ENCODE data around the gene EP300.

The EP300 gene

DNA sequence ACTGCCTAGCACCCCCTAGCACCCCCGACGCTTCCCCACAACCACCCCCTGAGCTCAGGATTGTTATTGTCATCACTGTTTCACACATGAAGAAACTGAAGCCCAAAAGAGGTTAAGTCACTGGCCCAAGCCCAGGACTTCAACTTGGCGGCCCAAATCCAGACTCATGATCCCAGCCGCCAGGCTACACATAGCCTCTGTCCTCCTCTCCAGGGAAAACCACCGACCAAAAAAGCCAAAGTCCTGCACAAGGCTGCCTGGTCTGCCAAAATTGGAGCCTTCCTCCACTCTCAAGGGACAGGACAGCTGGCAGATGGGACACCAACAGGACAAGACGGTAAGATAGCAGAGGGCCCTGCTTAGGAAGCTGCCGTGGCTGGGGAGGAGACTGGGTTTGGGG, 123.5 kb downstream of the EP300 start:
- DNase-seq, result no peak

DNA sequence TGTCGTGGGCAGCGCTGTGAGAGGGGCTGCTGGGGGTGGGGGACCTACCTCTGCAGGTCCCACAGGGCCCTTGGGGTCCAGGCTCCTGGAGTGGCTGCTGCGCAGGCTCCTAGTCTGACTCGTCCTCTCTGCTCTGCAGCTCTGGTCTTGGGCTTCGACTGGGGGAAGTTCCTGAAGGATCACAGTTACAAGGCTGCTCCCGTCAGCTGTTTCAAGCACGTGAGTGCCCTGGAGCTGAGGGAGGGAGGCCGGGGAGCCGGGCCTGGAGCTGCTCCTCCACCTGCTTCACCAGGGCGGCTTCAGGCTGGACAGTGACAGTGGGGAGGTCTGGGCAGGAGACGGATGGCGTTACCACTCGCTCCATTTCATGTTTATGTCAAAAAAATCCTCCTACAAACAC, 124.6 kb downstream of the EP300 start:
- no peak for DNase-seq

- DNase-seq, result peak; percentile 81
Observed at GRCh38 chr22:41217553-41218157, 125.3 kb downstream of the EP300 start.

GRCh38 chr22:41222846-41223507, 130.6 kb downstream of the EP300 start:
- no peak for DNase-seq

DNA sequence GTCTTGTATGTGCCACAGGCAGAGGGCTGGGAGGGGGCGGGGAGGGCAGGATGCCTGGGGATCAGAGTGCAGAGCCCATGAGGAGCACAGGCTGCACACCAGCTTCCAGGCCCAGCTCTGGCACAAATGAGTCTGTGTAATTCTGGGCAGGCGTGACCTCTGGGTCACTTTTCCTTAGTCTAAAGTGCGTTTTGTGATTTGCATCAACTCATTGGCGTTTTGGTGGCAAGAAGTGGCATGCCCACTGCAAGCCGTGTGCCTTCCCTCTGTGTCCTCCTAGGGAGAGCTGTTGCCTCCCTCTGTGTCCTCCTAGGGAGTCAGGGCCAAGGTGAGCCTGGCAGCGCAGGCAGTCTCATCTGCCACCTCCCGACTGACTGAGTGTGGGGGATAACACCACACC, 131.1 kb downstream of the EP300 start:
- no peak for DNase-seq

GRCh38 chr22:41226723-41227655, 134.6 kb downstream of the EP300 start:
- DNase-seq, result no peak

DNA sequence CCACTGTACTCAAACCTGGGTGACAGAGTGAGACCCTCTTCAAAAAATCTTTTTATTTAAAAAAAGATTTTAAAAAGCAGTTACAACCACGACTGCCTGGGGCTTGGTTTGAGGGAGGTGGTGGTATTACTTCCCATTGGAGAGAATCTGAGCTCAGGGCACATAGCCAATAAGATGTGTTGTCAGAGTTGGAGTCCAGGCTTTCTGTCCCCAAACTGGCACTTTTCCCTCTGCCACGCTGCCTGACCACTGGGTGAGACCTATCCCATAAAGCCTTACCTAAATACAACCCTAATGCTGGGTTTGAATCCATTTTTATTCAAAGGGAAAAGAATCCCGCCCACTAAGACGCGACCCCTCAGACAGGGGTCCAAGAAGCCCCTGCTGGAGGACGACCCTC, 136.8 kb downstream of the EP300 start:
- DNase-seq, result no peak

All from fibroblast of skin of back (primary cell).